ENCODE results near the gene NRN1L. TPM values are rescaled to one million over a fixed set of nuclear protein-coding genes. Genes with fewer than 3 reads are reported as not detected.

Gene NRN1L
- total RNA-seq, 1 experiment from 2014 or later = not detected

GRCh38 chr16:67883146-67883871 is 1.4 kb upstream of the NRN1L start:
- DNase-seq = no peak
- peaks cover 14% of the 10 kb centered on the region for H3K36me3 ChIP-seq
- H3K4me3 ChIP-seq = no peak overlapping the region
- H3K27ac ChIP-seq = no peak overlapping the region
- peaks cover 4% of the 10 kb centered on the region; the same call in 1 of the 2 replicates for H3K4me1 ChIP-seq
- H3K27me3 ChIP-seq = no peaks in the 10 kb centered on the region
- H3K9me3 ChIP-seq (replicated peaks) = no peaks in the 10 kb centered on the region

- Histone ChIP-seq H3K27me3 (no peaks in the 10 kb centered on the region), H3K27ac (no peak overlapping the region), H3K36me3 (peaks cover 14% of the 10 kb centered on the region), H3K4me3 (no peak overlapping the region), H3K9me3 (replicated peaks) (no peaks in the 10 kb centered on the region), H3K4me1 (peaks cover 4% of the 10 kb centered on the region; the same call in 1 of the 2 replicates)
- DNase-seq = peak; percentile 26 to 45
Observed at GRCh38 chr16:67883872-67884261, 818 bp upstream of the NRN1L start.

DNA sequence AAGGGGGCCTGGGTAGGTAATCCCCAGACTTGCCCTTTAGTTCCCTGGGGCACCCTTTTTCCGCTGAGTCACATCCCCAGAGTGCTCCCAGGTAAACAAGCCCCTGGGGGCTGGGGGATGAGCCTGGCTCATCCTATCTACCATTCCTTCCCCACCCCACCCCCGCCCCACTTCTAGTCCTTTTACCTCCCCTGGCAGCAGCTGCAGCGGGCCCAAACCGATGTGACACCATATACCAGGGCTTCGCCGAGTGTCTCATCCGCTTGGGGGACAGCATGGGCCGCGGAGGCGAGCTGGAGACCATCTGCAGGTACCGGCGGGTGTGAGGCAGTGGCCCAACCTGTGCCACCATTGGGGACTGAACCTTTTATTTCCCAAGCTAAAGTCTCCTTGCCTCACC is 860 bp downstream of the NRN1L start:
- no peak for DNase-seq
- Histone ChIP-seq H3K9me3 (replicated peaks) (no peaks in the 10 kb centered on the region), H3K4me1 (peaks cover 4% of the 10 kb centered on the region; the same call in 1 of the 2 replicates), H3K36me3 (peaks cover 14% of the 10 kb centered on the region), H3K27ac (no peak overlapping the region), H3K4me3 (no peak overlapping the region), H3K27me3 (no peaks in the 10 kb centered on the region)

DNA sequence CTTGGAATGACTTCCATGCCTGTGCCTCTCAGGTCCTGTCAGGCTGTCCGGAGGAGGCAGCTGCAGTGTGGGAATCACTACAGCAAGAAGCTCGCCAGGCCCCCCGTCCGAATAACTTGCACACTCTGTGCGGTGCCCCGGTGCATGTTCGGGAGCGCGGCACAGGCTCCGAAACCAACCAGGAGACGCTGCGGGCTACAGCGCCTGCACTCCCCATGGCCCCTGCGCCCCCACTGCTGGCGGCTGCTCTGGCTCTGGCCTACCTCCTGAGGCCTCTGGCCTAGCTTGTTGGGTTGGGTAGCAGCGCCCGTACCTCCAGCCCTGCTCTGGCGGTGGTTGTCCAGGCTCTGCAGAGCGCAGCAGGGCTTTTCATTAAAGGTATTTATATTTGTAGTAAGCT is 1.3 kb downstream of the NRN1L start:
- Histone ChIP-seq H3K27me3 (no peaks in the 10 kb centered on the region), H3K9me3 (replicated peaks) (no peaks in the 10 kb centered on the region), H3K4me3 (no peak overlapping the region), H3K4me1 (peaks cover 4% of the 10 kb centered on the region; the same call in 1 of the 2 replicates), H3K27ac (no peak overlapping the region), H3K36me3 (peaks cover 12% of the 10 kb centered on the region)
- no peak for DNase-seq

GRCh38 chr16:67886387-67886786 is 1.7 kb downstream of the NRN1L start:
- DNase-seq = no peak
- peaks cover 8% of the 10 kb centered on the region for H3K36me3 ChIP-seq
- H3K9me3 ChIP-seq (replicated peaks) = no peaks in the 10 kb centered on the region
- H3K4me1 ChIP-seq = peaks cover 4% of the 10 kb centered on the region; the same call in 1 of the 2 replicates
- no peak overlapping the region for H3K27ac ChIP-seq
- H3K27me3 ChIP-seq = no peaks in the 10 kb centered on the region
- no peak overlapping the region for H3K4me3 ChIP-seq

- no peak for DNase-seq
- H3K27me3 ChIP-seq = no peaks in the 10 kb centered on the region
- H3K9me3 ChIP-seq (replicated peaks) = no peaks in the 10 kb centered on the region
- H3K4me3 ChIP-seq = no peak overlapping the region
- peaks cover 6% of the 10 kb centered on the region for H3K36me3 ChIP-seq
- no peaks in the 10 kb centered on the region for H3K4me1 ChIP-seq
- no peak overlapping the region for H3K27ac ChIP-seq
Observed at GRCh38 chr16:67888331-67888730, 3.6 kb downstream of the NRN1L start.

GRCh38 chr16:67892375-67892774 is 7.7 kb downstream of the NRN1L start:
- Histone ChIP-seq H3K9me3 (replicated peaks) (no peaks in the 10 kb centered on the region), H3K27ac (no peak overlapping the region), H3K4me3 (peak overlapping the region; percentile 74), H3K4me1 (no peaks in the 10 kb centered on the region), H3K36me3 (no peaks in the 10 kb centered on the region), H3K27me3 (no peaks in the 10 kb centered on the region)
- DNase-seq = no peak

DNA sequence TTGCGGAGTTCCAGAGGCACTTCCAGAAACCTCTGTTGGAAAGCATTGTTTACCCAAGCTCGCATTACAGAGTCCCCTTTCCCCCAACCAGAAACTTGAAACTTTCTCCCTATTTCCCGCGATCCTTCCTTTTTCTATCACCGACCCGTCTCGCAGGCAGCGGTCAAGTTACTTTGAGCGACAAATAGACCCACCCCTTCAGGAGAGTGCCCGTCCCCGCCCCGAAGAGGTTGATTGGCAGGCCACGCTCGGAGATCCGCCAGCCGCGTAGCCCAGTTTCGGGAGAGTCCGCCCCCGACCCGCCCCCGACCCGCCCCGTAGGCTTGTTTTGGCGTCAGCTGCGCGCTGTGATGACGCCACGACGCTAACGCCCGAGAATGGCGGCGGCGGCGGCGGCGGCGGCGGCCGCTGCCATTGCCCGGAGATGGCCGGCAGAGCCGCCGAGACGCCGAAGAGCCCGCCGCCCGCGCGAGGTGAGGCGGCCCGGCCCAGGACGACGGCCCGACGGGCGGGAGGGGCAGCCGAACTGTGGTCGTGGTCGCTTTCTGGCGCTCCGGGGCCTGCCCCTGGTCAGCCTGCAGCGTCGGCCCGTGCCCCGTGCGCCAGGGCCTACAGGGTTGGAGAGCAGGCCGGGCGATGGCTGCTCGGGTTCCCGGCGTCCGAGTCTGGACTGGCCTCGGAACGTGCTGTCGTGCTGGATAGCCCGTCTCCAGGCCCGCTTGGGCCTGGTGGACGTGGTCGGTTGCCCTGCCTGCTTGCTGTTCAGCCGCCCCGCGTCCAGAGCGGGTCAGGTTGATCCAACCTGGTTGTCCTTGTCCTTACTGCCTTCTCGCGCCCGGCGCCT is 8.4 kb downstream of the NRN1L start, which contains the start of gene PSKH1:
Gene PSKH1 (plus strand): TSS at position 356 of the 844 bp plus-strand sequence. CDS start 15,496 bp downstream, outside the sequence.
- Histone ChIP-seq H3K27ac (peak within 1 kb of the TSS; percentile 60), H3K9me3 (replicated peaks) (no peaks in the 10 kb centered on the region), H3K4me3 (peak within 1 kb of the TSS; percentile 74), H3K27me3 (no peaks in the 10 kb centered on the region), H3K36me3 (no peaks in the 10 kb centered on the region), H3K4me1 (no peaks in the 10 kb centered on the region)
- DNase-seq = peak; percentile 94 to 95

DNA sequence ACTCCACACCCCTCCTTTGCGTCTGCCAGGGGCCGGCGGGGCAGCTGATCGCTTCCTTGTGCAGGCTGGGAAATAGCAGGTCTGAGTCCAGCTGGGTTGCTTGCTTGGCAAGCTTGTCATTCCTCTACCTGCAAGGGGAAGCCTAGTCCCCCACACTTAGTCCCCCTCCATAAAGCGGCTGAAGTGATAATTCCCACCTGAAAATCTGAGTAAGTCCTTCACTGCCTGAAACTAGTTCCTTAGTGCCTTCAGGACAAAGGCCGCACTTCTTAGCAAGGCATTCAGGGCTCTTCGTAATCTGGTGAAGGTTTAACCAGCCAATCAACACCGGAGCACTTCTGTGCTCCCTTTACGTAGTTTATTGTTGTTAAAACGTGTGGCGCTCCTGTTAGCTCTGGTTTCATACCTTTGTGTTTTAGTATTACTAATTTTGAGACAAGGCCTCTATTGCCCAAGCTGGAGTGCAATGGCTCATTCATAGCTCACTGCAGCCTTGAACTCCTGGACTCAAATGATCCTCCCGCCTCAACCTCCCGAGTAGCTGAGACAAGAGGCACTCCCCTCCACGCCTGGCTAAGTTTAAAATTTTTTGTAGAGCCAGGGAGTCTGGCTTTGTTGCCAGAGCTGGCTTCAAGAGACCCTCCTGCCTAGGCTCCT is 9.2 kb downstream of the NRN1L start:
- H3K4me1 ChIP-seq = no peaks in the 10 kb centered on the region
- H3K27ac ChIP-seq = peak overlapping the region; percentile 60
- H3K9me3 ChIP-seq (replicated peaks) = no peaks in the 10 kb centered on the region
- H3K36me3 ChIP-seq = no peaks in the 10 kb centered on the region
- no peaks in the 10 kb centered on the region for H3K27me3 ChIP-seq
- H3K4me3 ChIP-seq = peak overlapping the region; percentile 74
- peak; percentile 24 for DNase-seq

DNA sequence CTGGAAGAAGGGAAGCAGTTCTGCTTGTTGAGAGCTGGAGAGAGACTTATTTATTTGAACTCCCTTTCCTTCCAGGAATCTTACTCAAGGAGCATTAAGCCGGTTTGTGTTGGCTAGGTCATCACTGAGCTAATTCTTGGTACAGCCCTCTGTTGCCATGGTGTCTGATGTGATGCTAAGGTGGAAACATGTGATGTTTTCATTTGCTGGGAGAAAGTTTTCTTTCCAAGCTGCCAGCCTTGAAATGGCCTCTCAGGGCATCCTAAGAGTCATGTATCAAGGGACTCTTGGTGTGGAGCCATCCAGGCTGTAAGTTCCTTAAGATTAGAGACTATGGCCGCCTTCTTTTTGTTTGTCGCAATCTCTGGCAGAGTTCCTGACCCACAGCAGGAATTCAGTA is 12.5 kb downstream of the NRN1L start:
- H3K4me1 ChIP-seq = peaks cover under 1% of the 10 kb centered on the region; the same call in 1 of the 2 replicates
- no peaks in the 10 kb centered on the region for H3K36me3 ChIP-seq
- no peak for DNase-seq
- no peaks in the 10 kb centered on the region for H3K9me3 ChIP-seq (replicated peaks)
- H3K27me3 ChIP-seq = no peaks in the 10 kb centered on the region
- H3K27ac ChIP-seq = no peak overlapping the region
- H3K4me3 ChIP-seq = no peak overlapping the region

DNA sequence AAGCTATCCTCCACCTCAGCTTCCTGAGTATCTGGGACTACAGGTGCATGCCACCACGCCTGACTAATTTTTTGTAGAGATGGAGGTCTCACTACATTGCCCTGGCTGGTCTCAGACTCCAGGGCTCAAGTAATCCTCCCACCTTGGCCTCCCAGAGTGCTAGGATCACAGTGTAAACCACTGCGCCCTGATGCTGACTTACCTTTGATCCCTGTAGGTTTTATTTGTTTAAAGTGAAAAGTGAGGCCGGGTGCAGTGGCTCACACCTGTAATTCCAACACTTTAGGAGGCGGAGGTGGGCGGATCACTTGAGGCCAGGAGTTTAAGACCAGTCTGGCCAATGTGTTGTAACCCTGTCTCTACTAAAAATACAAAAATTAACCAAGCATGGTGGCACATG is 17.0 kb downstream of the NRN1L start:
- Histone ChIP-seq H3K4me3 (no peak overlapping the region), H3K27me3 (no peaks in the 10 kb centered on the region), H3K9me3 (replicated peaks) (no peaks in the 10 kb centered on the region), H3K4me1 (peaks cover 7% of the 10 kb centered on the region; the same call in 1 of the 2 replicates), H3K27ac (no peak overlapping the region), H3K36me3 (no peaks in the 10 kb centered on the region)
- DNase-seq = no peak

- Histone ChIP-seq H3K4me3 (no peak overlapping the region), H3K36me3 (no peaks in the 10 kb centered on the region), H3K4me1 (peaks cover 7% of the 10 kb centered on the region; the same call in 1 of the 2 replicates), H3K27ac (peak overlapping the region; percentile 82), H3K27me3 (no peaks in the 10 kb centered on the region), H3K9me3 (replicated peaks) (no peaks in the 10 kb centered on the region)
- DNase-seq = peak; percentile 12 to 57
Observed at GRCh38 chr16:67902831-67903230, 18.1 kb downstream of the NRN1L start.

DNA sequence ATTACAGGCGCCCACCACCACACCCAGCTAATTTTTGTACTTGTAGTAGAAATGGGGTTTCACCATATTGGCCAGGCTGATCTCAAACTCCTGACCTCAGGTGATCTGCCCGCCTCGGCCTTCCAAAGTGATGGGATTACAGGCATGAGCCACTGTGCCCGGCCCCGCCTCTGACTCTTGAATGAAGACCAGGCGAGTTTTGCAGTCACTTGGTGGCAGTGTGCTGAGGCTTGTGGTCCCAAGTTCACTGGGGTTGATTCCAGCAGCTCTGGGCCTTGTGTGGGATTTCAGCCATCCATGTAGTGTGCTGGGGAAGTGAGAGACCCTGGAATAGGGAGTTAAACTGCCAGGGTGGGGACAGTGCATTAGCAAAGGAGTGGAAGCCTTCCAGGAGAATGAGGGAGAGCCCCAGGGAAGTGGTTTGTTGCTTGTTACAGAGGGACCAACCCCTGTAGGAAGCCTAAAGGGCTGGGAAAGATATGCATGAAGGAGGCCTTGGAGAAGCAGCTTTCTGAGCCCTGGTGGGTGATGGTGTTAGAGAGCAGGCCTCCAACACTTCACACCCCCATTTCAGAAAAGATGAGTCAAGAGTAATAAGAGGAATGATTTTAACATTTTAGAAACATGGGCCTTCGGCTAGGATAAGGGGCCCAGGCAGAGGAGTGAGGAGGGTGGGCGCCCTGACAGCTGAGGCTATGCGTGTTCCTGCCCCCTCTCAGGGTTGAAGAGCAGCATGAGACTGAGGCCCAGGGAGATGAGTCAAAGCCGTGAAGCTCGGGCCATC is 22.9 kb downstream of the NRN1L start:
- Histone ChIP-seq H3K27me3 (no peaks in the 10 kb centered on the region), H3K9me3 (replicated peaks) (no peaks in the 10 kb centered on the region), H3K4me1 (peaks cover 6% of the 10 kb centered on the region), H3K4me3 (no peak overlapping the region), H3K27ac (no peak overlapping the region), H3K36me3 (no peaks in the 10 kb centered on the region)
- no peak for DNase-seq

DNA sequence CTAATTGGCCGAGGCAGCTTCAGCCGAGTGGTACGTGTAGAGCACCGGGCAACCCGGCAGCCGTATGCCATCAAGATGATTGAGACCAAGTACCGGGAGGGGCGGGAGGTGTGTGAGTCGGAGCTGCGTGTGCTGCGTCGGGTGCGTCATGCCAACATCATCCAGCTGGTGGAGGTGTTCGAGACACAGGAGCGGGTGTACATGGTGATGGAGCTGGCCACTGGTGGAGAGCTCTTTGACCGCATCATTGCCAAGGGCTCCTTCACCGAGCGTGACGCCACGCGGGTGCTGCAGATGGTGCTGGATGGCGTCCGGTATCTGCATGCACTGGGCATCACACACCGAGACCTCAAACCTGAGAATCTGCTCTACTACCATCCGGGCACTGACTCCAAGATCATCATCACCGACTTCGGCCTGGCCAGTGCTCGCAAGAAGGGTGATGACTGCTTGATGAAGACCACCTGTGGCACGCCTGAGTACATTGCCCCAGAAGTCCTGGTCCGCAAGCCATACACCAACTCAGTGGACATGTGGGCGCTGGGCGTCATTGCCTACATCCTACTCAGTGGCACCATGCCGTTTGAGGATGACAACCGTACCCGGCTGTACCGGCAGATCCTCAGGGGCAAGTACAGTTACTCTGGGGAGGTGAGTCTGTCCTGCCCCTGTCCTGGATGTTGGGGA is 24.5 kb downstream of the NRN1L start:
- Histone ChIP-seq H3K27ac (no peak overlapping the region), H3K9me3 (replicated peaks) (no peaks in the 10 kb centered on the region), H3K4me1 (peaks cover 3% of the 10 kb centered on the region), H3K4me3 (no peak overlapping the region), H3K36me3 (no peaks in the 10 kb centered on the region), H3K27me3 (no peaks in the 10 kb centered on the region)
- no peak for DNase-seq
